Measurements from ENCODE around the gene ETFB. TPM values are rescaled to one million over a fixed set of nuclear protein-coding genes. Genes with fewer than 3 reads are reported as not detected.

Gene ETFB
- total and polyA plus RNA-seq, 7 donors = 59.5 to 361 (median 158) TPM

- Histone ChIP-seq H3K9me3 (no peaks in the 10 kb centered on the region), H3K36me3 (no peaks in the 10 kb centered on the region), H3K27me3 (no peaks in the 10 kb centered on the region), H3K27ac (peak overlapping the region; percentile 65 to 81 (median 76)), H3K4me1 (peaks cover 0 to 12% (median 8%) of the 10 kb centered on the region in 4 donors), H3K4me3 (peak overlapping the region; percentile 6 to 42 (median 34))
- intact Hi-C loops (cut with DNase I) = loop anchor here (1.0 to 2.0 kb wide), 2 partner anchors 25 to 56 kb away; partner anchors contain the start of gene CLDND2
- DNase-seq = peak; percentile 97
- WGBS, 2 donors = 2 to 3% methylated on average over 45 of the region's 45 CpGs
- TF ChIP-seq CTCF (IDR thresholded peaks at IDR 0.05) = no peak
- TF ChIP-seq POLR2A (IDR thresholded peaks at IDR 0.05) = no peak
- TF ChIP-seq EP300 (IDR thresholded peaks at IDR 0.05) = peak in 1 of 4 donors; percentile 29
- TF ChIP-seq POLR2AphosphoS5 (IDR thresholded peaks at IDR 0.05) = peak; percentile 11 to 65 (median 31)
Measured at GRCh38 chr19:51394050-51394836, 28.1 kb upstream of the ETFB start.

- TF ChIP-seq POLR2AphosphoS5 (IDR thresholded peaks at IDR 0.05) (no peak), EP300 (IDR thresholded peaks at IDR 0.05) (no peak), CTCF (IDR thresholded peaks at IDR 0.05) (no peak), POLR2A (IDR thresholded peaks at IDR 0.05) (no peak)
- Histone ChIP-seq H3K36me3 (no peaks in the 10 kb centered on the region), H3K27ac (no peak overlapping the region), H3K4me3 (no peak overlapping the region), H3K9me3 (no peaks in the 10 kb centered on the region), H3K4me1 (peaks cover 0 to 12% (median 8%) of the 10 kb centered on the region in 4 donors), H3K27me3 (no peaks in the 10 kb centered on the region)
- intact Hi-C loops (cut with DNase I) = no loop called here
- DNase-seq = no peak
- WGBS, 2 donors = 79 to 96% methylated on average over 1 of the region's 1 CpG
Measured at GRCh38 chr19:51392701-51393100, 26.5 kb upstream of the ETFB start.

- no peak overlapping the region for H3K27ac ChIP-seq
- intact Hi-C loops (cut with DNase I) = no loop called here
- DNase-seq = no peak
- no peaks in the 10 kb centered on the region for H3K36me3 ChIP-seq
- no peaks in the 10 kb centered on the region for H3K27me3 ChIP-seq
- H3K9me3 ChIP-seq = no peaks in the 10 kb centered on the region
- 64 to 68% methylated on average over 8 of the region's 8 CpGs for WGBS, 2 donors
- peaks cover 0 to 12% (median 8%) of the 10 kb centered on the region in 4 donors for H3K4me1 ChIP-seq
- no peak for TF ChIP-seq POLR2AphosphoS5 (IDR thresholded peaks at IDR 0.05)
- TF ChIP-seq EP300 (IDR thresholded peaks at IDR 0.05) = no peak
- H3K4me3 ChIP-seq = no peak overlapping the region
Measured at GRCh38 chr19:51391073-51391611, 25.0 kb upstream of the ETFB start.

- 75 to 82% methylated on average over 14 of the region's 14 CpGs for WGBS, 2 donors
- no peak for TF ChIP-seq EP300 (IDR thresholded peaks at IDR 0.05)
- no peak for TF ChIP-seq CTCF (IDR thresholded peaks at IDR 0.05)
- TF ChIP-seq POLR2A (IDR thresholded peaks at IDR 0.05) = no peak
- TF ChIP-seq POLR2AphosphoS5 (IDR thresholded peaks at IDR 0.05) = no peak
Measured at GRCh38 chr19:51389143-51389542, 23.0 kb upstream of the ETFB start.

GRCh38 chr19:51387924-51388389 is 21.8 kb upstream of the ETFB start, which contains the start of gene LIM2:
LIM2 (minus strand) TSS chr19:51387974; CDS start chr19:51387443, 531 bp downstream.
- 83% methylated on average over 15 of the region's 15 CpGs for WGBS, 2 donors
- Histone ChIP-seq H3K4me1 (no peaks in the 10 kb centered on the region), H3K36me3 (no peaks in the 10 kb centered on the region), H3K9me3 (no peaks in the 10 kb centered on the region), H3K27me3 (no peaks in the 10 kb centered on the region), H3K4me3 (no peak within 1 kb of the TSS), H3K27ac (no peak within 1 kb of the TSS)
- TF ChIP-seq POLR2A (IDR thresholded peaks at IDR 0.05) (no peak), POLR2AphosphoS5 (IDR thresholded peaks at IDR 0.05) (no peak), EP300 (IDR thresholded peaks at IDR 0.05) (no peak), CTCF (IDR thresholded peaks at IDR 0.05) (no peak)
- no peak for DNase-seq
- intact Hi-C loops (cut with DNase I) = no loop called here

More at GRCh38 chr19:51389143-51389542, 23.0 kb upstream of the ETFB start:
- H3K27me3 ChIP-seq = no peaks in the 10 kb centered on the region
- peaks cover 0 to 5% (median 2%) of the 10 kb centered on the region in 4 donors for H3K4me1 ChIP-seq
- H3K4me3 ChIP-seq = no peak overlapping the region
- H3K27ac ChIP-seq = no peak overlapping the region
- no peak for DNase-seq
- no peaks in the 10 kb centered on the region for H3K9me3 ChIP-seq
- no peaks in the 10 kb centered on the region for H3K36me3 ChIP-seq
- intact Hi-C loops (cut with DNase I) = no loop called here
